NB4 (cell line): ENCODE results near the gene ZNF592.
A peak's percentile ranks its signal among the peaks of the same experiment; 100 is the strongest.

Experiments used
- DNase-seq: peaks from one replicate; pipeline ENCODE4 v3.0.0; 2010; ENCODE audit warnings: low read depth
- H3K4me3 ChIP-seq: one replicate; pipeline ENCODE4 v1.5.1; 2011; ENCODE audit warnings: mild to moderate bottlenecking, low read depth, low read length, moderate library complexity
- MYC ChIP-seq: IDR thresholded peaks from 2 replicates; pipeline ENCODE4 v1.6.1; 2011; ENCODE audit warnings: low read depth, low read length
- POLR2A ChIP-seq: IDR thresholded peaks from 2 replicates; pipeline ENCODE4 v1.6.1; 2011; ENCODE audit warnings: mild to moderate bottlenecking; ENCODE audit not compliant: insufficient read length; ENCODE audit errors: extremely low read depth
- TF ChIP-seq, protein P1 (sequence below): IDR thresholded peaks from 2 replicates; pipeline ENCODE4 v1.6.1; 2011; ENCODE audit warnings: low read depth, low read length
- TF ChIP-seq, protein P2 (sequence below): IDR thresholded peaks from one replicate; pipeline ENCODE4 v1.5.1; 2012; ENCODE audit warnings: low read depth, low read length

Gene ZNF592

DNA sequence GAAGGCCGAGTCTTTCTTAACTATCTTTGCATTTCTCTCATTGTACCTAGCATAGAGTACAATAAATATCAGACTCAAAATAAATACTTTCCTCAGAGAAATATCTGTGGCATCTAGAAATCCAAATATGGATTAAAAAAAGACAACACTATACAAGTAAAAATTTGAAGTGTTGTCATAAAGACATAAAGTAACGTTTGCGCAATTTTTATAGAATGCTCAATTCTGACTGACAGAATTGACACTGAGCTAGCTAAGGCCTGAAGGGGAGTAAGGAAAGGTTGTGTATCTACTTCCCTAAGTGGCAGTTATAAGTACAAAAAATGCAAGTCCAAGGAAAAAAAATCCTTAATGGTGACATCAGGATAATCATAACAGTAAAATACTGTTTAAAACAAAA is 33.6 kb upstream of the ZNF592 start:
- peak overlapping the region; percentile 79 for H3K4me3 ChIP-seq
- TF ChIP-seq, protein P1, sequence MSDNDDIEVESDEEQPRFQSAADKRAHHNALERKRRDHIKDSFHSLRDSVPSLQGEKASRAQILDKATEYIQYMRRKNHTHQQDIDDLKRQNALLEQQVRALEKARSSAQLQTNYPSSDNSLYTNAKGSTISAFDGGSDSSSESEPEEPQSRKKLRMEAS = no peak
- no peak for TF ChIP-seq MYC
- TF ChIP-seq, protein P2, sequence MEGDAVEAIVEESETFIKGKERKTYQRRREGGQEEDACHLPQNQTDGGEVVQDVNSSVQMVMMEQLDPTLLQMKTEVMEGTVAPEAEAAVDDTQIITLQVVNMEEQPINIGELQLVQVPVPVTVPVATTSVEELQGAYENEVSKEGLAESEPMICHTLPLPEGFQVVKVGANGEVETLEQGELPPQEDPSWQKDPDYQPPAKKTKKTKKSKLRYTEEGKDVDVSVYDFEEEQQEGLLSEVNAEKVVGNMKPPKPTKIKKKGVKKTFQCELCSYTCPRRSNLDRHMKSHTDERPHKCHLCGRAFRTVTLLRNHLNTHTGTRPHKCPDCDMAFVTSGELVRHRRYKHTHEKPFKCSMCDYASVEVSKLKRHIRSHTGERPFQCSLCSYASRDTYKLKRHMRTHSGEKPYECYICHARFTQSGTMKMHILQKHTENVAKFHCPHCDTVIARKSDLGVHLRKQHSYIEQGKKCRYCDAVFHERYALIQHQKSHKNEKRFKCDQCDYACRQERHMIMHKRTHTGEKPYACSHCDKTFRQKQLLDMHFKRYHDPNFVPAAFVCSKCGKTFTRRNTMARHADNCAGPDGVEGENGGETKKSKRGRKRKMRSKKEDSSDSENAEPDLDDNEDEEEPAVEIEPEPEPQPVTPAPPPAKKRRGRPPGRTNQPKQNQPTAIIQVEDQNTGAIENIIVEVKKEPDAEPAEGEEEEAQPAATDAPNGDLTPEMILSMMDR = no peak
- TF ChIP-seq POLR2A = no peak
- DNase-seq = peak; percentile 56

DNA sequence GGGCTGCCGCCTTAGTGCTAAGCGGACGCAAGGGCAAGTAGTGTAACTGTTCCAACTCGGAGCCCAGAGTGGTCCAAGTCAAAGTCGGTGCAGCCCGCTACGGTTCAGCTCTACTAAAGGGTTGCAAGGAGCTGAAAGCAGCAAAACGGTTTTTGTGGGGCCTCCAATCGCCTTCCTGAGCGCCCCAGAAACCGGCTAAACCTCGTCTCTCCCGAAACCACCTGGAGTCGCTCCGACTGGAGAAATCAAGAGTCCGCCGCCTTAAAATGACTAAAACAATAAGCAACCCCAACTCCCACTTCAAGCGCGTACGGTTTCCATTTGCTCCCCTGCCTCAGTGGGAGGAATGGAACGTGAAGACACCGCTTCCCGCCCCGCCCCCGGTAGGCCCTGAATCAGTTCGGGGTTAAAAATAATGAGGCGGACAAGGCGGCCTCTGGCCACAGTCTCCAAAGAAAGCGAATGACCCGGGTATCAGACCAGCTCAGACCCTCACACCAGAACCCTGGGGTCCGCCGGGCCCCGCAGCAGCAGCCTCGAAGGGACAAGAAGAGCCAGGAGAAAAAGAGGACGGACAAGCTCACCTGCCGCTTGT is 32.9 kb upstream of the ZNF592 start:
- peak overlapping the region; percentile 79 for H3K4me3 ChIP-seq
- TF ChIP-seq MYC (0 out of 2 replicates have a peak, but pooled peaks have one; percentile 18), POLR2A (no peak)
- peak; percentile 70 for DNase-seq

DNA sequence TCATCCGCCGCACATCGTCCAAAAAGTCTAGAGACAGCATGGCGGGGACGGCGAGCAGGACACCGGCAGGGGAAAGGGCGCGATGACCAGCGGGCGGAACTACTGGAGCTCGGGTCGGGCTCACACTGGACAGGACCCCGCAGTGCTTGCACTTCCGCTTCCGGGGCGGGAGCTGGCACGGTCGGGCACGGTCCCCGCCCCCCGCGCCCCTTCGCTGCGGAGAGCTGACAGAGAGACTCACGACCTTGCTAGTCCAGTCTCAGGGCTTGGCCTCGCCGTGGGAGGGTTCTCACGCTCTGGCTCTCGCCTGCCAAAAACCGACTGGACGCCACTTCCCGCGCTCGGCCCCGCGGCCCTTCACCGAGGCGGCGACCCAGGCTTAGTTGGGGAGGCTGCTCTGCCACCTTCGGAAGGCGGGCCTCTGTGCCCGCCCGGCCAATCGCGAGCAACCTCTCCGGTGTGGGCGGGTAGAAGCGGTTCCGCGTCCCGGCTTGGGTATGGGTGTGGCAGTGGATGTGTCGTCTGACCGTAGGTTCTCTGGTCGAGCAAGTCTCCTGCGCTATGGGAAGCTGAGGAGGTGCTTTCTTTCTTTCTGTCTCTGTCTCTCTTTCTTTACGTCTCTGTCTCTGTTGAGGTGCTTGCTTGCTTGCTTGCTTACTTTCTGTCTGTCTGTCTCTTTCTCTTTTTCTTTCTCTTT is 32.2 kb upstream of the ZNF592 start, which contains the start of gene SEC11A:
TSS of gene SEC11A (minus strand) at position 104 of the 697 bp plus-strand sequence. CDS start at position 40, 64 bp downstream.
- peak; percentile 98 for DNase-seq
- no peak; the same call in 1 of the 2 replicates for TF ChIP-seq MYC
- TF ChIP-seq POLR2A = peak; percentile 78
- TF ChIP-seq, protein P2 = no peak
- TF ChIP-seq, protein P1 = peak; percentile 76
- H3K4me3 ChIP-seq = peak within 1 kb of the TSS; percentile 79

GRCh38 chr15:84721371-84721770 is 27.0 kb upstream of the ZNF592 start:
- TF ChIP-seq, protein P2 = no peak
- TF ChIP-seq, protein P1 = no peak
- TF ChIP-seq MYC = no peak
- no peak for TF ChIP-seq POLR2A
- H3K4me3 ChIP-seq = no peak overlapping the region
- no peak for DNase-seq

DNA sequence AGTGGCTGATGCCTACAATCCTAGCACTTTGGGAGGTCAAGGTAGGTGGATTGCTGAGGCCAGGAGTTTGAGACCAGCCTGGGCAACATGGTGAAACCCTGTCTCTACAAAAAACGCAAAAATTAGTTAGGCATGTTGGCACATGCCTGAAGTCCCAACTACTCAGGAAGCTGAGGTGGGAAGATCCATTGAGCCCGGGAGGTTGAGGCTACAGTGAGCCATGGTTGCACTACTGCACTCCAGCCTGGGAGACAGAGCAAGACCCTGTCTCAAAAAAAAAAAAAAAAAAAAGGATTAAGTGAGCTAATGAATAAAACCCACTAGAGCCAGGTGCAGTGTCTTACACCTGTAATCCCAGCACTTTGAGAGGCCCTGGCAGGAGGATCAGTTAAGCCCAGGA is 25.8 kb upstream of the ZNF592 start:
- TF ChIP-seq, protein P1 = no peak
- TF ChIP-seq MYC (no peak), POLR2A (no peak)
- TF ChIP-seq, protein P2 = no peak
- no peak for DNase-seq

DNA sequence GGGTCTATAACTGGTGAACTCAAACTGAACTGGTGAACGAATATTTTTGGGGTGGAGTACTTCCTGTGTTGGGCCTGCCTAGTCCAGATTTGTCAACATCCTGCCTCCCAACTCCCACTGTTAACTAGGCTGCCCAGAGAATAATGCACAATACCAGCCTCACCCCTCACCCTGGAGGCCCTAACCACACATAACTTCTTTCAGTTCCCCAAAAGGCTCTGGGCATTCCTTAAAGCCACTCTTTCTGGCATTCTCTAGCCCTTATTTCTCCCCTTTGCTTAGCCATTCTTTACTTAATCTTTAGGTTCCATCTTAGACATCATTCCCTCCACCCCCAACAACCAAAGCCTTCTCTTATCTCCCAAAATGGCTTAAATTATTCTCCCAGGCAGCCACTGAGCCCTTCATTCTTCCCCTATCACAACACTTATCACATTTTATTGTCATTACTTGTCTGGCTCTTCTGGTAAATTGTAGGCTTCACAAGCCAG is 23.3 kb upstream of the ZNF592 start:
- peak; percentile 23 for TF ChIP-seq MYC
- TF ChIP-seq, protein P2 = no peak
- TF ChIP-seq, protein P1 = peak; percentile 36; the same call in 1 of the 2 replicates
- H3K4me3 ChIP-seq = no peak overlapping the region
- peak; percentile 97 for DNase-seq

More for the DNA sequence above, 25.8 kb upstream of the ZNF592 start:
- H3K4me3 ChIP-seq = no peak overlapping the region
